ENCODE data around the gene FBXO31.

FBXO31 gene

GRCh38 chr16:87288753-87289362 is 94.7 kb downstream of the FBXO31 start:
- no peak for DNase-seq (ENCODE audit: low read depth in 2 of 3, low spot score in 2 of 3)

- no peak for DNase-seq (ENCODE audit: low read depth in 2 of 3, low spot score in 2 of 3)
These were observed 96.5 kb downstream of the FBXO31 start for GRCh38 chr16:87286839-87287626.

GRCh38 chr16:87284183-87284582 is 99.4 kb downstream of the FBXO31 start:
- no peak for DNase-seq (ENCODE audit: low read depth in 2 of 3, low spot score in 2 of 3)

- no peak for DNase-seq (ENCODE audit: low read depth in 2 of 3, low spot score in 2 of 3)
These were observed 104.4 kb downstream of the FBXO31 start for GRCh38 chr16:87279094-87279658.

- DNase-seq (ENCODE audit: low read depth in 2 of 3, low spot score in 2 of 3), result peak; percentile 11 to 25 (median 21)
These were observed 105.1 kb downstream of the FBXO31 start for GRCh38 chr16:87278191-87279093.

All from activated CD8-positive, alpha-beta memory T cell treated with anti-CD3 and anti-CD28 coated beads for 48 hours (primary cell).